Upper lobe of left lung (tissue), 6 donors: ENCODE results near the gene KIF13A. TPM values are rescaled to one million over a fixed set of nuclear protein-coding genes. Genes with fewer than 3 reads are reported as not detected.
"Not testable (repeated sequence)": the region's sequence is repeated elsewhere in the genome, so short reads cannot be mapped to it uniquely, and the experiment has no call there.

Source experiments
- ATAC-seq, 2 donors: fragments of 200-7000 bp; cut with Tn5 transposase; one replicate each; pipeline ENCODE4 v1.9.1; 2022; ENCODE audit warnings: mild to moderate bottlenecking in 2 of 2, moderate library complexity in 2 of 2; ENCODE audit not compliant: low FRiP score in 2 of 2
- DNase-seq, 2 donors: peaks; one replicate each; pipeline ENCODE4 v3.0.0-alpha.2; 2019 to 2020
- H3K27ac ChIP-seq, 4 donors: fragments of 200-600 bp; sonication (generic); one replicate each; pipeline ENCODE4 v1.5.1; 2016 to 2019
- H3K27me3 ChIP-seq, 4 donors: fragments of 200-600 bp; sonication (generic); one replicate each; pipeline ENCODE4 v1.5.1; 2017 to 2019
- H3K36me3 ChIP-seq, 4 donors: fragments of 200-600 bp; sonication (generic); one replicate each; pipeline ENCODE4 v1.5.1; 2016 to 2019
- H3K4me1 ChIP-seq, 4 donors: fragments of 200-600 bp; sonication (generic); one replicate each; pipeline ENCODE4 v1.5.1; 2018 to 2019
- H3K4me3 ChIP-seq, 4 donors: fragments of 200-600 bp; sonication (generic); one replicate each; pipeline ENCODE4 v1.5.1; 2017 to 2019; ENCODE audit warnings: mild to moderate bottlenecking in 2 of 4, moderate library complexity in 1 of 4
- H3K9me3 ChIP-seq, 4 donors: fragments of 200-600 bp; sonication (generic); one replicate each; pipeline ENCODE4 v1.5.1; 2018 to 2019
- EP300 ChIP-seq, 4 donors: sonication (generic); formaldehyde crosslinking; IDR thresholded peaks; one replicate each; pipeline ENCODE4 v1.5.1; 2017; ENCODE audit warnings: antibody characterized with exemption in 4 of 4, control low read depth in 2 of 4
- POLR2A ChIP-seq, 4 donors: fragments of 450-650 bp; IDR thresholded peaks; one replicate each; pipeline ENCODE4 v1.5.1; 2016 to 2017; ENCODE audit warnings: antibody characterized with exemption in 4 of 4, mild to moderate bottlenecking in 2 of 4
- POLR2AphosphoS5 ChIP-seq, 2 donors: sonication (generic); formaldehyde crosslinking; IDR thresholded peaks; one replicate each; pipeline ENCODE4 v1.5.1; 2017; ENCODE audit warnings: antibody characterized with exemption in 2 of 2
- WGBS, 2 donors: methylation state at CpG; one replicate each; pipeline ENCODE4 v1.1.5; 2017 to 2018; 5-methylcytosine and 5-hydroxymethylcytosine counted together
- total RNA-seq, 6 donors: library from RNA; depleted of rRNA in 4 of 6; stranded (reverse); fragments of >200 nt in 4 of 6; gene quantifications; one replicate each; pipeline versions ENCODE4 v1.1.0 to v1.2.1, GENCODE V29; 2016 to 2021
- TF ChIP-seq, protein P1 (sequence below), 6 experiments: fragments of 450-650 bp in 4 of 6; fragments of 200-600 bp in 2 of 6; sonication (generic) in 2 of 6; IDR thresholded peaks; one replicate each; pipeline ENCODE4 v1.5.1; 2016 to 2019; ENCODE audit warnings: antibody characterized with exemption in 6 of 6
- donor health status: DM: no; HTN: no; CAD: no; lungs with moderate emphysema.
- donor health status: DM: no; HTN: yes; CAD: no; lungs with severe emphysema.

The KIF13A gene
- total RNA-seq, 6 donors from 2014 or later: 35.8 to 59.9 (median 49.0) TPM

DNA sequence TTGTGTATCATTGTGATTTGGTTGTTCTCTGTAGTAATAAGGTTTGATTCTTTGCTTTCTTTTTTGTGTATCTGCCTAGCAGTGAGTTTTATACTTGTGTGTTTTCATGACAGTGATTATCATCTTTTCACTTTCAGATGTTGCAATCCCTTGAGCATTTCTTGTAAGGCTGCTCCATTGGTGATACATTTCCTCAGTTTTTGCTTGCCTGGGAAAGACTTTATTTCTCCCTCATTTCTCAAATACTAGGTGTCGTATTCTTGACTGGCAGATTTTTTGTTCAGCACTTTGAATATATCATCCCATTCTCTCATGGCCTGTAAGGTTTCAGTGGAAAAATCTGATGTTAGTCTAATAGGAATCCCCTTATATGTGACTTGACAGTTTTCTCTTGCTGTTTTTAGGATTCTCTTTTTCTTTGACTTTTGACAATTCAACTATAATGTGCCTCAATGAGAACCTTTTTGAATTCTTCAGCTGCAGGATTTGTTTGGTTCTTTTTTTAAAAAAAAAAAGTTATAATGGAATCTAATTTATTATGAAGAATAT lies 249.7 kb downstream of the KIF13A start:
- Histone ChIP-seq H3K4me1 (no peaks in the 10 kb centered on the region), H3K9me3 (peaks cover 6 to 15% (median 10%) of the 10 kb centered on the region in 4 donors), H3K27me3 (no peaks in the 10 kb centered on the region), H3K36me3 (no peaks in the 10 kb centered on the region), H3K27ac (no peak overlapping the region), H3K4me3 (no peak overlapping the region)
- ATAC-seq (no peak), DNase-seq (no peak)
- 92 to 95% methylated on average over 1 of the region's 1 CpG for WGBS, 2 donors
- TF ChIP-seq POLR2A (IDR thresholded peaks at IDR 0.05) (no peak), EP300 (IDR thresholded peaks at IDR 0.05) (no peak), POLR2AphosphoS5 (IDR thresholded peaks at IDR 0.05) (no peak)
- TF ChIP-seq, protein P1, sequence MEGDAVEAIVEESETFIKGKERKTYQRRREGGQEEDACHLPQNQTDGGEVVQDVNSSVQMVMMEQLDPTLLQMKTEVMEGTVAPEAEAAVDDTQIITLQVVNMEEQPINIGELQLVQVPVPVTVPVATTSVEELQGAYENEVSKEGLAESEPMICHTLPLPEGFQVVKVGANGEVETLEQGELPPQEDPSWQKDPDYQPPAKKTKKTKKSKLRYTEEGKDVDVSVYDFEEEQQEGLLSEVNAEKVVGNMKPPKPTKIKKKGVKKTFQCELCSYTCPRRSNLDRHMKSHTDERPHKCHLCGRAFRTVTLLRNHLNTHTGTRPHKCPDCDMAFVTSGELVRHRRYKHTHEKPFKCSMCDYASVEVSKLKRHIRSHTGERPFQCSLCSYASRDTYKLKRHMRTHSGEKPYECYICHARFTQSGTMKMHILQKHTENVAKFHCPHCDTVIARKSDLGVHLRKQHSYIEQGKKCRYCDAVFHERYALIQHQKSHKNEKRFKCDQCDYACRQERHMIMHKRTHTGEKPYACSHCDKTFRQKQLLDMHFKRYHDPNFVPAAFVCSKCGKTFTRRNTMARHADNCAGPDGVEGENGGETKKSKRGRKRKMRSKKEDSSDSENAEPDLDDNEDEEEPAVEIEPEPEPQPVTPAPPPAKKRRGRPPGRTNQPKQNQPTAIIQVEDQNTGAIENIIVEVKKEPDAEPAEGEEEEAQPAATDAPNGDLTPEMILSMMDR (IDR thresholded peaks at IDR 0.05): no peak

DNA sequence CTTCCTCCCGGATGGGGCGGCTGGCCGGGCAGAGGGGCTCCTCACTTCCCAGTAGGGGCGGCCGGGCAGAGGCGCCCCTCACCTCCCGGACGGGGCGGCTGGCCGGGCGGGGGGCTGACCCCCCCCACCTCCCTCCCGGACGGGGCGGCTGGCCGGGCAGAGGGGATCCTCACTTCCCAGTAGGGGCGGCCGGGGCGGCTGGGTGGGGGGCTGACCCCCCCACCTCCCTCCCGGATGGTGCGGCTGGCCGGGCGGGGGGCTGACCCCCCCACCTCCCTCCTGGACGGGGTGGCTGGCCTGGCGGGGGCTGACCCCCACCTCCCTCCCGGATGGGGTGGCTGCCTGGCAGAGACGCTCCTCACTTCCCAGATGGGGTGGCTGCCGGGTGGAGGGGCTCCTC lies 252.1 kb downstream of the KIF13A start:
- ATAC-seq, DNase-seq, H3K4me3 ChIP-seq, H3K4me1 ChIP-seq, H3K27me3 ChIP-seq, H3K36me3 ChIP-seq, H3K27ac ChIP-seq: not testable (repeated sequence)
- no CpG with 5 or more reads among the region's 27 CpGs for WGBS, 2 donors
- peaks cover 6 to 15% (median 10%) of the 10 kb centered on the region in 4 donors for H3K9me3 ChIP-seq

GRCh38 chr6:17730078-17730704 lies 257.2 kb downstream of the KIF13A start:
- Histone ChIP-seq H3K9me3 (no peaks in the 10 kb centered on the region), H3K4me1 (no peaks in the 10 kb centered on the region), H3K27me3 (no peaks in the 10 kb centered on the region), H3K27ac (no peak overlapping the region), H3K4me3 (no peak overlapping the region), H3K36me3 (no peaks in the 10 kb centered on the region)
- TF ChIP-seq EP300 (IDR thresholded peaks at IDR 0.05) (no peak), POLR2A (IDR thresholded peaks at IDR 0.05) (no peak), POLR2AphosphoS5 (IDR thresholded peaks at IDR 0.05) (no peak)
- TF ChIP-seq, protein P1 (IDR thresholded peaks at IDR 0.05): no peak
- 80 to 83% methylated on average over 6 of the region's 6 CpGs for whole genome bisulfite sequencing, 2 donors
- DNase-seq: no peak
- no peak for ATAC-seq

- Histone ChIP-seq H3K9me3 (no peaks in the 10 kb centered on the region), H3K36me3 (no peaks in the 10 kb centered on the region), H3K27me3 (no peaks in the 10 kb centered on the region), H3K4me3 (no peak overlapping the region), H3K27ac (no peak overlapping the region), H3K4me1 (no peaks in the 10 kb centered on the region)
- ATAC-seq: no peak
- TF ChIP-seq EP300 (IDR thresholded peaks at IDR 0.05) (no peak), POLR2A (IDR thresholded peaks at IDR 0.05) (no peak), POLR2AphosphoS5 (IDR thresholded peaks at IDR 0.05) (no peak)
- TF ChIP-seq, protein P1 (IDR thresholded peaks at IDR 0.05): no peak
- WGBS, 2 donors: 81 to 86% methylated on average over 12 of the region's 12 CpGs
- DNase-seq: no peak
These were observed 258.0 kb downstream of the KIF13A start for GRCh38 chr6:17729223-17730077.

DNA sequence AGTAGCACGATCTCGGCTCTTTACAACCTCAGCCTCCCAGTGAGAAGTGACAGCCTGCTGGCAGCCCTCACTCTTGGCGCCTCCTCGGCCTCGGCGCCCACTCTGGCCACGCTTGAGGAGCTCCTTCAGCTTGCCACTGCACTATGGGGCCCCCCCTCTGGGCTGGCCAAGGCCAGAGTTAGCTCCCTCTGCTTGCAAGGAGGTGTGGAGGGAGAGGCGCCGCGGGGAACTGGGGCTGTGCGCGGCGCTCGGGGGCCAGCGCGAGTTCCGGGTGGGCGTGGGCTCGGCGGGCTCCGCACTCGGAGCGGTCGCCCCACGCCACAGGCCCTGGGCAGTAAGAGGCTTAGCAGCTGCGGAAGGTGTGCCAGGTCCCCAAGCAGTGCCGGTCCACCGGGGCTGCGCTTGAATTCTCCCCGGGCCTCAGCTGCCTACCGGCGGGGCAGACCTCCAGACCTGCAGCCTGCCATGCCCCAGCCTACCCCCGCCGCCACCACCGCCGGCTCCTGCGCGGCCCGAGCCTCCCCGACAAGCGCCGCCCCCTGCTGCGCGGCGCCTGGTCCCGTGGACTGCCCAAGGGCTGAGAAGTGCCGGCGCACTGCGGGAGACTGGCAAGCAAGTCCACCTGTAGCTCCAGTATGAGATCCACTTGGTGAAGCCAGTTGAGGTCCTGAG lies 258.7 kb downstream of the KIF13A start:
- Histone ChIP-seq H3K27me3 (no peaks in the 10 kb centered on the region), H3K9me3 (no peaks in the 10 kb centered on the region), H3K4me3 (no peak overlapping the region), H3K27ac (no peak overlapping the region), H3K36me3 (no peaks in the 10 kb centered on the region), H3K4me1 (no peaks in the 10 kb centered on the region)
- 97% methylated on average over 10 to 38 of the region's 49 CpGs for WGBS, 2 donors
- no peak for TF ChIP-seq POLR2A (IDR thresholded peaks at IDR 0.05)
- TF ChIP-seq, protein P1 (IDR thresholded peaks at IDR 0.05): no peak
- no peak for TF ChIP-seq POLR2AphosphoS5 (IDR thresholded peaks at IDR 0.05)
- no peak for TF ChIP-seq EP300 (IDR thresholded peaks at IDR 0.05)
- peak in 1 of 2 donors; percentile 77 for DNase-seq
- no peak for ATAC-seq
